Measurements from ENCODE around the gene LAYN. TPM values are rescaled to one million over a fixed set of nuclear protein-coding genes. Genes with fewer than 3 reads are reported as not detected.

Gene LAYN
- polyA plus RNA-seq (2013, experiment 1 of 2), result 2.3 TPM
- polyA plus RNA-seq (2013, experiment 2 of 2), result 2.7 TPM

GRCh38 chr11:111540114-111540936, at the start of gene LAYN:
Gene LAYN (plus strand): TSS chr11:111540720. CDS start chr11:111540844, 124 bp downstream.
- Histone ChIP-seq H3K27ac (ENCODE audit: low read depth, low read length) (no peak within 1 kb of the TSS), H3K79me1 (ENCODE audit: low read length) (no peaks in the 10 kb centered on the region), H3K27me3 (ENCODE audit: insufficient read depth, low read length, poor library complexity) (peaks cover 1% of the 10 kb centered on the region)

GRCh38 chr11:111494040-111494439, 46.5 kb upstream of the LAYN start:
- Histone ChIP-seq H3K56ac (ENCODE audit: low read length) (no peak overlapping the region), H3K27me3 (ENCODE audit: insufficient read depth, low read length, poor library complexity) (no peaks in the 10 kb centered on the region), H3K18ac (ENCODE audit: low read length) (no peak overlapping the region), H2BK120ac (ENCODE audit: low read depth, low read length) (no peak overlapping the region), H3K4me1 (ENCODE audit: control insufficient read depth, low read depth, low read length) (peaks cover 4% of the 10 kb centered on the region), H3K36me3 (ENCODE audit: control insufficient read depth, insufficient read depth, low read length) (no peaks in the 10 kb centered on the region), H2AK5ac (ENCODE audit: low read length) (no peak overlapping the region), H3K79me1 (ENCODE audit: low read length) (no peaks in the 10 kb centered on the region), H3K27ac (ENCODE audit: low read depth, low read length) (no peak overlapping the region), H4K5ac (ENCODE audit: low read length) (no peak overlapping the region), H2BK15ac (replicated peaks; ENCODE audit: low read depth) (no peak overlapping the region), H3K9ac (ENCODE audit: low read length) (no peak overlapping the region), H3K79me2 (ENCODE audit: control insufficient read depth, insufficient read depth, low read length) (no peaks in the 10 kb centered on the region), H3K23ac (ENCODE audit: low read length) (no peak overlapping the region), H3K4ac (ENCODE audit: low read depth, low read length) (no peak overlapping the region), H2BK5ac (ENCODE audit: low read length) (no peak overlapping the region), H3K4me2 (ENCODE audit: low read length) (no peak overlapping the region), H3K4me3 (ENCODE audit: low read length) (no peak overlapping the region), H4K8ac (ENCODE audit: low read depth, low read length) (no peak overlapping the region)
- no CpG with 5 or more reads among the region's 1 CpG for WGBS (ENCODE audit: extremely low coverage, insufficient coverage, low lambda C conversion rate)
- DNase-seq, result peak; percentile 80

More at GRCh38 chr11:111540114-111540936, at the start of gene LAYN:
- H3K9ac ChIP-seq (ENCODE audit: low read length), result peak within 1 kb of the TSS; percentile 35
- no peak within 1 kb of the TSS for H2BK5ac ChIP-seq (ENCODE audit: low read length)
- no CpG with 5 or more reads among the region's 70 CpGs for WGBS (ENCODE audit: extremely low coverage, insufficient coverage, low lambda C conversion rate)
- no peaks in the 10 kb centered on the region for H3K79me2 ChIP-seq (ENCODE audit: control insufficient read depth, insufficient read depth, low read length)
- H2BK15ac ChIP-seq (replicated peaks; ENCODE audit: low read depth), result no peak within 1 kb of the TSS
- H2BK120ac ChIP-seq (ENCODE audit: low read depth, low read length), result no peak within 1 kb of the TSS
- peak within 1 kb of the TSS; percentile 96 for H3K4me2 ChIP-seq (ENCODE audit: low read length)
- no peak within 1 kb of the TSS for H3K18ac ChIP-seq (ENCODE audit: low read length)
- H3K23ac ChIP-seq (ENCODE audit: low read length), result no peak within 1 kb of the TSS
- H3K4me3 ChIP-seq (ENCODE audit: low read length), result peak within 1 kb of the TSS; percentile 33
- H4K5ac ChIP-seq (ENCODE audit: low read length), result no peak within 1 kb of the TSS
- peak within 1 kb of the TSS; percentile 28 for H3K56ac ChIP-seq (ENCODE audit: low read length)
- no peaks in the 10 kb centered on the region for H3K4me1 ChIP-seq (ENCODE audit: control insufficient read depth, low read depth, low read length)
- H3K4ac ChIP-seq (ENCODE audit: low read depth, low read length), result no peak within 1 kb of the TSS
- peak; percentile 50 for DNase-seq
- no peak within 1 kb of the TSS for H4K8ac ChIP-seq (ENCODE audit: low read depth, low read length)
- H2AK5ac ChIP-seq (ENCODE audit: low read length), result no peak within 1 kb of the TSS
- no peaks in the 10 kb centered on the region for H3K36me3 ChIP-seq (ENCODE audit: control insufficient read depth, insufficient read depth, low read length)

GRCh38 chr11:111499483-111499882, 41.0 kb upstream of the LAYN start:
- Histone ChIP-seq H3K56ac (ENCODE audit: low read length) (no peak overlapping the region), H4K8ac (ENCODE audit: low read depth, low read length) (no peak overlapping the region), H3K4me2 (ENCODE audit: low read length) (no peak overlapping the region), H2BK5ac (ENCODE audit: low read length) (no peak overlapping the region), H2BK120ac (ENCODE audit: low read depth, low read length) (no peak overlapping the region), H3K4me3 (ENCODE audit: low read length) (no peak overlapping the region), H2AK5ac (ENCODE audit: low read length) (no peak overlapping the region), H3K4ac (ENCODE audit: low read depth, low read length) (no peak overlapping the region), H3K9ac (ENCODE audit: low read length) (no peak overlapping the region), H3K4me1 (ENCODE audit: control insufficient read depth, low read depth, low read length) (no peaks in the 10 kb centered on the region), H4K5ac (ENCODE audit: low read length) (no peak overlapping the region), H3K79me1 (ENCODE audit: low read length) (no peaks in the 10 kb centered on the region), H3K36me3 (ENCODE audit: control insufficient read depth, insufficient read depth, low read length) (no peaks in the 10 kb centered on the region), H3K18ac (ENCODE audit: low read length) (no peak overlapping the region), H3K23ac (ENCODE audit: low read length) (no peak overlapping the region), H3K27me3 (ENCODE audit: insufficient read depth, low read length, poor library complexity) (no peaks in the 10 kb centered on the region), H2BK15ac (replicated peaks; ENCODE audit: low read depth) (no peak overlapping the region), H3K79me2 (ENCODE audit: control insufficient read depth, insufficient read depth, low read length) (no peaks in the 10 kb centered on the region), H3K27ac (ENCODE audit: low read depth, low read length) (no peak overlapping the region)
- no peak for DNase-seq
- 100% methylated on average over 1 of the region's 5 CpGs for WGBS (ENCODE audit: extremely low coverage, insufficient coverage, low lambda C conversion rate)

- Histone ChIP-seq H3K23ac (ENCODE audit: low read length) (no peak overlapping the region), H3K4me2 (ENCODE audit: low read length) (no peak overlapping the region), H3K27me3 (ENCODE audit: insufficient read depth, low read length, poor library complexity) (no peaks in the 10 kb centered on the region), H3K18ac (ENCODE audit: low read length) (no peak overlapping the region), H3K4me1 (ENCODE audit: control insufficient read depth, low read depth, low read length) (no peaks in the 10 kb centered on the region), H2BK15ac (replicated peaks; ENCODE audit: low read depth) (no peak overlapping the region), H2BK5ac (ENCODE audit: low read length) (no peak overlapping the region), H3K79me2 (ENCODE audit: control insufficient read depth, insufficient read depth, low read length) (no peaks in the 10 kb centered on the region), H3K79me1 (ENCODE audit: low read length) (no peaks in the 10 kb centered on the region), H3K36me3 (ENCODE audit: control insufficient read depth, insufficient read depth, low read length) (no peaks in the 10 kb centered on the region), H4K5ac (ENCODE audit: low read length) (no peak overlapping the region), H2BK120ac (ENCODE audit: low read depth, low read length) (no peak overlapping the region), H2AK5ac (ENCODE audit: low read length) (no peak overlapping the region), H3K4me3 (ENCODE audit: low read length) (no peak overlapping the region), H4K8ac (ENCODE audit: low read depth, low read length) (no peak overlapping the region), H3K27ac (ENCODE audit: low read depth, low read length) (no peak overlapping the region), H3K56ac (ENCODE audit: low read length) (no peak overlapping the region), H3K4ac (ENCODE audit: low read depth, low read length) (no peak overlapping the region), H3K9ac (ENCODE audit: low read length) (no peak overlapping the region)
- WGBS (ENCODE audit: extremely low coverage, insufficient coverage, low lambda C conversion rate), result no CpG with 5 or more reads among the region's 1 CpG
- no peak for DNase-seq
Measured at GRCh38 chr11:111500481-111500880, 40.0 kb upstream of the LAYN start.

GRCh38 chr11:111502611-111503010, 37.9 kb upstream of the LAYN start:
- Histone ChIP-seq H2AK5ac (ENCODE audit: low read length) (no peak overlapping the region), H3K4ac (ENCODE audit: low read depth, low read length) (no peak overlapping the region), H3K79me2 (ENCODE audit: control insufficient read depth, insufficient read depth, low read length) (no peaks in the 10 kb centered on the region), H3K36me3 (ENCODE audit: control insufficient read depth, insufficient read depth, low read length) (no peaks in the 10 kb centered on the region), H3K4me3 (ENCODE audit: low read length) (no peak overlapping the region), H4K5ac (ENCODE audit: low read length) (no peak overlapping the region), H2BK5ac (ENCODE audit: low read length) (no peak overlapping the region), H3K27ac (ENCODE audit: low read depth, low read length) (no peak overlapping the region), H3K4me2 (ENCODE audit: low read length) (no peak overlapping the region), H3K79me1 (ENCODE audit: low read length) (no peaks in the 10 kb centered on the region), H3K18ac (ENCODE audit: low read length) (no peak overlapping the region), H3K56ac (ENCODE audit: low read length) (no peak overlapping the region), H4K8ac (ENCODE audit: low read depth, low read length) (no peak overlapping the region), H2BK120ac (ENCODE audit: low read depth, low read length) (no peak overlapping the region), H2BK15ac (replicated peaks; ENCODE audit: low read depth) (no peak overlapping the region), H3K4me1 (ENCODE audit: control insufficient read depth, low read depth, low read length) (no peaks in the 10 kb centered on the region), H3K23ac (ENCODE audit: low read length) (no peak overlapping the region), H3K9ac (ENCODE audit: low read length) (no peak overlapping the region), H3K27me3 (ENCODE audit: insufficient read depth, low read length, poor library complexity) (no peaks in the 10 kb centered on the region)
- no peak for DNase-seq
- WGBS (ENCODE audit: extremely low coverage, insufficient coverage, low lambda C conversion rate), result no CpG with 5 or more reads among the region's 1 CpG

All from mesendoderm (in vitro differentiated cells).